HCT116 (cell line): ENCODE data around the gene ELF1. TPM values are rescaled to one million over a fixed set of nuclear protein-coding genes. Genes with fewer than 3 reads are reported as not detected.

Experiments
- ATAC-seq: fragments of 200-7000 bp; cut with Tn5 transposase; 2 replicates; pipeline ENCODE4 v1.9.1; 2020; ENCODE audit warnings: mild to moderate bottlenecking, moderate library complexity
- BruUV-seq: library from RNA; stranded (reverse); fragments of 400-500 nt; replicated peaks from 2 replicates; lab custom pipeline; 2021; lab: Mats Ljungman, UMichigan
- CTCF ChIA-PET: fragments of 300-600 bp; sonication (Branson Sonifier 250); formaldehyde crosslinking; loops from one replicate; lab custom pipeline; 2021; ENCODE audit warnings: antibody characterized with exemption; lab: Charles Lee
- POLR2A ChIA-PET: fragments of 300-600, 350-600 bp; sonication (Branson Sonifier 250); formaldehyde crosslinking; loops from one replicate; lab custom pipeline; 2021; ENCODE audit warnings: antibody characterized with exemption; lab: Charles Lee
- RAD21 ChIA-PET, 2 experiments: fragments of 300-600 bp; sonication (Branson Sonifier 250); formaldehyde crosslinking; loops; one replicate each; lab custom pipeline; 2023; ENCODE audit warnings: low total read pairs in 2 of 2; ENCODE audit not compliant: uncharacterized antibody in 2 of 2, unreplicated experiment in 2 of 2, low non-redundant PET in 1 of 2; lab: Charles Lee
- DNase-seq: peaks from one replicate; pipeline ENCODE4 v3.0.0-alpha.2; 2010; ENCODE audit warnings: low read depth, low spot score
- H2AFZ ChIP-seq: fragments of 200-600 bp; shearing (Covaris generic), sonication (generic); 2 replicates; pipeline ENCODE4 v1.6.1; 2017; ENCODE audit warnings: low read depth, mixed run types, mixed read lengths, antibody characterized with exemption, low read length; ENCODE audit not compliant: poor library complexity, severe bottlenecking
- H3K27ac ChIP-seq: 2 replicates; pipeline ENCODE4 v1.5.1; 2012; ENCODE audit warnings: low read depth, low read length
- H3K27me3 ChIP-seq: fragments of 200-600 bp; sonication (generic); 2 replicates; pipeline ENCODE4 v1.6.1; 2016; ENCODE audit warnings: mixed run types, low read length, mixed read lengths; ENCODE audit not compliant: insufficient read depth
- H3K36me3 ChIP-seq, 2 experiments: fragments of 200-500 bp in 1 of 2; fragments of 200-600 bp in 1 of 2; sonication (Bioruptor generic) in 1 of 2; sonication (generic) in 1 of 2; 2 replicates each; pipeline versions ENCODE4 v1.5.1 to v1.6.1; 2014 to 2016; ENCODE audit warnings: low read length in 2 of 2, inconsistent platforms in 1 of 2, mixed read lengths in 1 of 2, mixed run types in 1 of 2; ENCODE audit not compliant: insufficient read depth in 2 of 2, control insufficient read depth in 1 of 2
- H3K4me1 ChIP-seq, 2 experiments: fragments of 200-600 bp in 1 of 2; sonication (generic) in 1 of 2; 2 replicates each; pipeline versions ENCODE4 v1.5.1 to v1.6.1; 2012 to 2017; ENCODE audit warnings: low read length in 2 of 2, inconsistent platforms in 1 of 2, mild to moderate bottlenecking in 1 of 2, mixed read lengths in 1 of 2, mixed run types in 1 of 2, moderate library complexity in 1 of 2; ENCODE audit not compliant: insufficient read depth in 2 of 2, control insufficient read depth in 1 of 2
- H3K4me2 ChIP-seq: fragments of 200-600 bp; sonication (generic); 2 replicates; pipeline ENCODE4 v1.6.1; 2017; ENCODE audit warnings: mixed run types, low read length, mixed read lengths
- H3K4me3 ChIP-seq, 2 experiments: fragments of 200-600 bp in 1 of 2; sonication (generic) in 1 of 2; replicated peaks in 1 of 2; 2 replicates each; pipeline ENCODE4 v1.5.1; 2011 to 2016; ENCODE audit warnings: low read length in 2 of 2, control low read depth in 1 of 2, low read depth in 1 of 2, mild to moderate bottlenecking in 1 of 2, mixed read lengths in 1 of 2, mixed run types in 1 of 2
- H3K79me2 ChIP-seq: fragments of 200-600 bp; sonication (generic); 2 replicates; pipeline ENCODE4 v1.6.1; 2017; ENCODE audit warnings: mild to moderate bottlenecking, mixed run types, low read length, moderate library complexity, mixed read lengths; ENCODE audit not compliant: insufficient read depth
- H3K9ac ChIP-seq: fragments of 200-600 bp; sonication (generic); 2 replicates; pipeline ENCODE4 v1.6.1; 2016; ENCODE audit warnings: low read length, mixed read lengths
- H3K9me2 ChIP-seq: fragments of 200-600 bp; sonication (generic), shearing (Covaris generic); 2 replicates; pipeline ENCODE4 v1.6.1; 2017; ENCODE audit warnings: mixed run types, mild to moderate bottlenecking, moderate library complexity; ENCODE audit not compliant: insufficient read depth
- H3K9me3 ChIP-seq, 2 experiments: fragments of 200-500 bp in 1 of 2; fragments of 200-600 bp in 1 of 2; sonication (Bioruptor generic) in 1 of 2; sonication (generic) in 1 of 2; 2 replicates each; pipeline ENCODE4 v1.6.1; 2014 to 2017; ENCODE audit warnings: low read length in 2 of 2, mixed read lengths in 2 of 2, inconsistent platforms in 1 of 2, low read depth in 1 of 2, mild to moderate bottlenecking in 1 of 2, mixed run types in 1 of 2, moderate library complexity in 1 of 2; ENCODE audit not compliant: control insufficient read depth in 1 of 2, insufficient read depth in 1 of 2
- H4K20me1 ChIP-seq: fragments of 200-600 bp; sonication (generic), shearing (Covaris generic); 2 replicates; pipeline ENCODE4 v1.6.1; 2017; ENCODE audit warnings: mixed run types, mild to moderate bottlenecking, moderate library complexity; ENCODE audit not compliant: insufficient read depth
- ATF3 ChIP-seq: IDR thresholded peaks from 2 replicates; pipeline ENCODE4 v1.6.1; 2012
- CBX3 ChIP-seq: IDR thresholded peaks from 2 replicates; pipeline ENCODE4 v1.6.1; 2012; ENCODE audit warnings: low read depth
- CEBPB ChIP-seq: IDR thresholded peaks from 2 replicates; pipeline ENCODE4 v1.6.1; 2012; ENCODE audit warnings: low read depth
- CTCF ChIP-seq, 3 experiments: fragments of 200-600 bp in 1 of 3; sonication (generic) in 1 of 3; IDR thresholded peaks in 2 of 3; conservative IDR thresholded peaks in 1 of 3; 2 replicates each; pipeline ENCODE4 v1.5.1; 2012 to 2017; ENCODE audit warnings: low read depth in 2 of 3, low read length in 2 of 3, antibody characterized with exemption in 1 of 3, borderline replicate concordance in 1 of 3, control low read depth in 1 of 3, mild to moderate bottlenecking in 1 of 3, mixed read lengths in 1 of 3, mixed run types in 1 of 3, moderate library complexity in 1 of 3; ENCODE audit not compliant: insufficient read depth in 1 of 3
- EZH2phosphoT487 ChIP-seq: fragments of 200-600 bp; IDR thresholded peaks from 2 replicates; pipeline ENCODE4 v1.6.1; 2018; ENCODE audit warnings: antibody characterized with exemption, borderline replicate concordance
- FOSL1 ChIP-seq: IDR thresholded peaks from 2 replicates; pipeline ENCODE4 v1.6.1; 2012; ENCODE audit warnings: low read depth
- JUND ChIP-seq: IDR thresholded peaks from 2 replicates; pipeline ENCODE4 v1.6.1; 2012
- POLR2A ChIP-seq: IDR thresholded peaks from 2 replicates; pipeline ENCODE4 v1.7.0; 2011; ENCODE audit warnings: borderline replicate concordance; ENCODE audit not compliant: insufficient read depth, insufficient read length; ENCODE audit errors: extremely low read depth
- RAD21 ChIP-seq: IDR thresholded peaks from 2 replicates; pipeline ENCODE4 v1.6.1; 2012; ENCODE audit warnings: low read depth, mild to moderate bottlenecking
- REST ChIP-seq: IDR thresholded peaks from 2 replicates; pipeline ENCODE4 v1.6.1; 2012; ENCODE audit warnings: low read depth
- SIN3A ChIP-seq: IDR thresholded peaks from 2 replicates; pipeline ENCODE4 v1.6.1; 2012; ENCODE audit warnings: low read depth
- SP1 ChIP-seq: IDR thresholded peaks from 2 replicates; pipeline ENCODE4 v1.6.1; 2012; ENCODE audit warnings: low read depth
- SRF ChIP-seq: IDR thresholded peaks from 2 replicates; pipeline ENCODE4 v1.6.1; 2012; ENCODE audit warnings: low read depth
- TCF7L2 ChIP-seq: IDR thresholded peaks from 2 replicates; pipeline ENCODE4 v1.7.0; 2011; ENCODE audit warnings: borderline replicate concordance, inconsistent platforms; ENCODE audit not compliant: insufficient read depth, insufficient read length; ENCODE audit errors: extremely low read depth
- YY1 ChIP-seq: IDR thresholded peaks from 2 replicates; pipeline ENCODE4 v1.6.1; 2011; ENCODE audit warnings: low read length, low read depth, moderate library complexity, mild to moderate bottlenecking; ENCODE audit not compliant: insufficient replicate concordance; ENCODE audit errors: extremely low read depth
- ZFX ChIP-seq: fragments of 450-650 bp; IDR thresholded peaks from 2 replicates; pipeline ENCODE4 v1.6.1; 2017
- ZNF274 ChIP-seq: fragments of 200-500 bp; sonication (Bioruptor generic); IDR thresholded peaks from 2 replicates; pipeline ENCODE4 v1.6.1; 2014; ENCODE audit warnings: mild to moderate bottlenecking, low read depth, low read length, inconsistent platforms
- intact Hi-C: fragments of 100-400 bp; cut with micrococcal nuclease; formaldehyde crosslinking; loops from 2 replicates; pipeline ENCODE4 v1.10.0; 2022
- total RNA-seq: library from RNA; stranded (reverse); gene quantifications from one replicate; pipeline ENCODE4 v1.2.1, GENCODE V29; 2021; ENCODE audit not compliant: unreplicated experiment

The ELF1 gene
- total RNA-seq, 1 experiment from 2014 or later, result 30.0 TPM

GRCh38 chr13:40897053-40897452, 122.1 kb downstream of the ELF1 start:
- no peaks in the 10 kb centered on the region for H3K9me2 ChIP-seq
- TF ChIP-seq RAD21, result no peak
- TF ChIP-seq ZNF274, result no peak
- TF ChIP-seq SIN3A, result no peak
- TF ChIP-seq EZH2phosphoT487, result no peak
- TF ChIP-seq JUND, result no peak
- TF ChIP-seq TCF7L2, result no peak
- no peak for TF ChIP-seq FOSL1
- no peak for TF ChIP-seq ATF3
- no peak for TF ChIP-seq POLR2A
- no peak for TF ChIP-seq SRF
- TF ChIP-seq REST, result no peak
- no peak for TF ChIP-seq ZFX
- no peak for TF ChIP-seq CBX3
- TF ChIP-seq SP1, result no peak
- no peak for TF ChIP-seq CEBPB
- no peak for TF ChIP-seq YY1
- no peak for TF ChIP-seq CTCF (IDR thresholded peaks at IDR 0.05 in 2 of 3, conservative IDR thresholded peaks at IDR 0.05 in 1 of 3; ENCODE audit: borderline replicate concordance in 1 of 3, insufficient read depth in 1 of 3, low read depth in 2 of 3, low read length in 2 of 3)
- TF ChIP-seq, all 23 proteins: peak for 0
- intact Hi-C loops, result no loop called here
- no peak overlapping the region for H3K9ac ChIP-seq
- H4K20me1 ChIP-seq, result no peaks in the 10 kb centered on the region
- POLR2A ChIA-PET, result interaction anchor here (0.6 kb wide), 1 partner anchor 24 kb away, joined by 4 read pairs; no protein-coding TSS in a partner anchor
- no peaks in the 10 kb centered on the region for H3K27me3 ChIP-seq
- no peaks in the 10 kb centered on the region for H3K9me3 ChIP-seq
- no peak overlapping the region for H3K4me2 ChIP-seq
- H3K79me2 ChIP-seq, result no peaks in the 10 kb centered on the region
- no peaks in the 10 kb centered on the region for H3K36me3 ChIP-seq
- no peak overlapping the region for H3K27ac ChIP-seq
- RAD21 ChIA-PET, result no interaction called here
- H3K4me1 ChIP-seq, result peaks cover 0 to 7% of the 10 kb centered on the region in 2 experiments; a peak in 1 of 4 replicates
- no peak for ATAC-seq
- no peak overlapping the region for H2AFZ ChIP-seq
- no peak for DNase-seq
- H3K4me3 ChIP-seq, result no peak overlapping the region
- CTCF ChIA-PET, result no interaction called here
- no TSS peak for BruUV-seq
